ENCODE measurements around the gene DISC1.
"Not testable (repeated sequence)": the region's sequence is repeated elsewhere in the genome, so short reads cannot be mapped to it uniquely, and the experiment has no call there.

DNA sequence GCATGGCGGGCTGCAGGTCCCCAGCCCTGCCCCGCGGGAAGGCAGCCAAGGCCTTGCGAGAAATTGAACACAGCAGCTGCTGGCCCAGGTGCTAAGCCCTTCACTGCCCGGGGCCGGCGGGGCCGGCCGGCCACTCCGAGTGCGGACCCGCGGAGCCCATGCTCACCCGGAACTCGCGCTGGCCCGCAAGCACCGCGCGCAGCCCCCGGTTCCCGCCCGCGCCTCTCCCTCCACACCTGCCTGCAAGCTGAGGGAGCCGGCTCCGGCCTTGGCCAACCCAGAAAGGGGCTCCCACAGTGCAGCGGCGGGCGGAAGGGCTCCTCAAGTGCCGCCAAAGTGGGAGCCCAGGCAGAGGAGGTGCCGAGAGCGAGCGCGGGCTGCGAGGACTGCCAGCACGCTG, 15.5 kb downstream of the DISC1 start:
- TF ChIP-seq, protein P1, sequence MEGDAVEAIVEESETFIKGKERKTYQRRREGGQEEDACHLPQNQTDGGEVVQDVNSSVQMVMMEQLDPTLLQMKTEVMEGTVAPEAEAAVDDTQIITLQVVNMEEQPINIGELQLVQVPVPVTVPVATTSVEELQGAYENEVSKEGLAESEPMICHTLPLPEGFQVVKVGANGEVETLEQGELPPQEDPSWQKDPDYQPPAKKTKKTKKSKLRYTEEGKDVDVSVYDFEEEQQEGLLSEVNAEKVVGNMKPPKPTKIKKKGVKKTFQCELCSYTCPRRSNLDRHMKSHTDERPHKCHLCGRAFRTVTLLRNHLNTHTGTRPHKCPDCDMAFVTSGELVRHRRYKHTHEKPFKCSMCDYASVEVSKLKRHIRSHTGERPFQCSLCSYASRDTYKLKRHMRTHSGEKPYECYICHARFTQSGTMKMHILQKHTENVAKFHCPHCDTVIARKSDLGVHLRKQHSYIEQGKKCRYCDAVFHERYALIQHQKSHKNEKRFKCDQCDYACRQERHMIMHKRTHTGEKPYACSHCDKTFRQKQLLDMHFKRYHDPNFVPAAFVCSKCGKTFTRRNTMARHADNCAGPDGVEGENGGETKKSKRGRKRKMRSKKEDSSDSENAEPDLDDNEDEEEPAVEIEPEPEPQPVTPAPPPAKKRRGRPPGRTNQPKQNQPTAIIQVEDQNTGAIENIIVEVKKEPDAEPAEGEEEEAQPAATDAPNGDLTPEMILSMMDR (IDR thresholded peaks at IDR 0.05; ENCODE audit: insufficient read depth, low read length, poor library complexity, severe bottlenecking) = not testable (repeated sequence)
- not testable (repeated sequence) for TF ChIP-seq EZH2phosphoT487 (conservative IDR thresholded peaks at IDR 0.05; ENCODE audit: low read length)
